ENCODE data around the gene PSG6. TPM values are rescaled to one million over a fixed set of nuclear protein-coding genes. Genes with fewer than 3 reads are reported as not detected.
"Not testable (repeated sequence)": the region's sequence is repeated elsewhere in the genome, so short reads cannot be mapped to it uniquely, and the experiment has no call there.

Gene PSG6
- total and polyA plus RNA-seq, 2 of the 4 experiments (the other 2 are of a cell fraction), result 0.18 TPM; not detected in 1

- dilution Hi-C loops (cut with HindIII; ENCODE audit: low sequenced_read_pairs, unreplicated experiment); POLR2A ChIA-PET (ENCODE audit: unreplicated experiment); H3K27me3 ChIP-seq (ENCODE audit: control insufficient read depth, insufficient read depth, low read length); ATAC-seq (ENCODE audit: low read depth); H3K4me3 ChIP-seq (ENCODE audit: insufficient read depth, low read depth, low read length); H4K20me1 ChIP-seq (ENCODE audit: insufficient read depth, low read length); intact Hi-C loops (cut with micrococcal nuclease); H3K79me1 ChIP-seq (ENCODE audit: low read depth in 1 of 2, low read length in 2 of 2); H3K36me3 ChIP-seq (ENCODE audit: control insufficient read depth, insufficient read depth, low read length); CTCF ChIA-PET; DNase-seq; H2AFZ ChIP-seq (replicated peaks; ENCODE audit: low read length, poor library complexity); in situ Hi-C loops (cut with MboI; ENCODE audit: low sequenced_read_pairs); BruUV-seq (replicated peaks); H3K4me2 ChIP-seq (ENCODE audit: low read depth, low read length); H2AK9ac ChIP-seq (replicated peaks; ENCODE audit: low read depth, low read length, poor library complexity); H3K9me3 ChIP-seq (ENCODE audit: control insufficient read depth, insufficient read depth, low read length): not testable (repeated sequence)
- Histone ChIP-seq H3K56ac (ENCODE audit: extremely low read depth, insufficient read depth, low read length) (peak overlapping the region; percentile 13; the same call in 1 of the 2 replicates), H3K4ac (ENCODE audit: low read depth, low read length) (peak overlapping the region; percentile 100), H3K18ac (ENCODE audit: low read depth, low read length) (peak overlapping the region; percentile 93), H2AK5ac (ENCODE audit: low read depth, low read length) (peak overlapping the region; percentile 88), H3K4me1 (ENCODE audit: control insufficient read depth, insufficient read depth, low read length) (peaks cover 23% of the 10 kb centered on the region), H4K8ac (ENCODE audit: low read depth in 2 of 2, low read length in 2 of 2) (peak overlapping the region; percentile 99), H4K91ac (ENCODE audit: insufficient read depth, low read depth, low read length) (peak overlapping the region; percentile 100), H3K23ac (ENCODE audit: low read depth, low read length) (peak overlapping the region; percentile 77), H2BK15ac (ENCODE audit: low read depth, low read length) (peak overlapping the region; percentile 99; the same call in 2 of the 3 replicates), H2BK20ac (ENCODE audit: low read depth, low read length) (peak overlapping the region; percentile 100), H3K9me1 (ENCODE audit: insufficient read depth, low read length) (peaks cover 24% of the 10 kb centered on the region), H2BK5ac (ENCODE audit: low read depth, low read length, poor library complexity, severe bottlenecking) (peak overlapping the region; percentile 100), H3K9ac (ENCODE audit: low read depth, low read length) (peak overlapping the region; percentile 50; the same call in 1 of the 2 replicates), H4K5ac (ENCODE audit: low read depth, low read length) (peak overlapping the region; percentile 96), H2BK120ac (ENCODE audit: low read depth, low read length) (peak overlapping the region; percentile 100), H3K27ac (ENCODE audit: insufficient read depth, low read length) (peak overlapping the region; percentile 87), H3K14ac (replicated peaks; ENCODE audit: low read depth, low read length) (peak overlapping the region; percentile 85)
These were observed 64.9 kb downstream of the PSG6 start for GRCh38 chr19:42852821-42853220.

Other genes starting within 250 kb of the PSG6 start
- gene PSG3, start 177.4 kb downstream of the PSG6 start, total RNA-seq (2012; rRNA removed), result not detected in 2 replicates
- 0.03 and 0.10 TPM in 2 replicates for gene PSG3, start 177.4 kb downstream of the PSG6 start, polyA plus RNA-seq (2012; rRNA removed)
- gene PSG8, start 152.2 kb downstream of the PSG6 start, total RNA-seq (2012; rRNA removed), result 0.18 TPM in 1 of 2 replicates, not detected in the other
- 0.10 TPM in 1 of 2 replicates, not detected in the other for gene PSG8, start 152.2 kb downstream of the PSG6 start, polyA plus RNA-seq (2012; rRNA removed)
- 0.90 and 1.1 TPM in 2 replicates for gene PSG1, start 38.2 kb downstream of the PSG6 start, total RNA-seq (2012; rRNA removed)
- 2.5 and 2.7 TPM in 2 replicates for gene PSG1, start 38.2 kb downstream of the PSG6 start, polyA plus RNA-seq (2012; rRNA removed)
- gene PSG7, start 19.3 kb upstream of the PSG6 start, total RNA-seq (2012; rRNA removed), result under 0.01 and 0.28 TPM in 2 replicates
- gene PSG7, start 19.3 kb upstream of the PSG6 start, polyA plus RNA-seq (2012; rRNA removed), result 0.24 and 0.26 TPM in 2 replicates
- 0.18 and 0.28 TPM in 2 replicates for gene PSG11, start 108.6 kb upstream of the PSG6 start, total RNA-seq (2012; rRNA removed)
- gene PSG11, start 108.6 kb upstream of the PSG6 start, polyA plus RNA-seq (2012; rRNA removed), result 0.07 and 0.23 TPM in 2 replicates
- gene PSG2, start 164.8 kb upstream of the PSG6 start, total RNA-seq (2012; rRNA removed), result 0.18 and 0.28 TPM in 2 replicates
- 0.29 and 0.31 TPM in 2 replicates for gene PSG2, start 164.8 kb upstream of the PSG6 start, polyA plus RNA-seq (2012; rRNA removed)

Data from IMR-90 (cell line).